CD14-positive monocyte (primary cell): ENCODE data around the gene PSMC1. TPM values are rescaled to one million over a fixed set of nuclear protein-coding genes. Genes with fewer than 3 reads are reported as not detected.
A peak's percentile ranks its signal among the peaks of the same experiment; 100 is the strongest.

Source experiments
- DNase-seq, 3 donors: peaks; one replicate each; pipeline ENCODE4 v3.0.0-alpha.2; 2011 to 2022
- H2AFZ ChIP-seq: 2 replicates; pipeline ENCODE4 v1.6.0; 2012; ENCODE audit warnings: mild to moderate bottlenecking, low read depth, low read length, inconsistent platforms; ENCODE audit not compliant: insufficient read depth, poor library complexity, severe bottlenecking
- H3K27ac ChIP-seq, 2 donors: 1 replicate in 1 of 2; 2 replicates in 1 of 2; pipeline ENCODE4 v1.5.1; 2012 to 2013; ENCODE audit warnings: low read length in 2 of 2, control low read depth in 1 of 2, inconsistent platforms in 1 of 2, low read depth in 1 of 2, mild to moderate bottlenecking in 1 of 2
- H3K27me3 ChIP-seq, 2 donors: one replicate each; pipeline versions ENCODE4 v1.6.0 to v1.6.1; 2011 to 2013; ENCODE audit warnings: low read length in 2 of 2; ENCODE audit not compliant: control insufficient read depth in 2 of 2, insufficient read depth in 2 of 2
- H3K36me3 ChIP-seq, 2 donors: replicated peaks in 1 of 2; 1 replicate in 1 of 2; 2 replicates in 1 of 2; pipeline versions ENCODE4 v1.5.1 to v1.6.1; 2012 to 2013; ENCODE audit warnings: low read length in 2 of 2, control low read depth in 1 of 2, inconsistent platforms in 1 of 2, mild to moderate bottlenecking in 1 of 2; ENCODE audit not compliant: insufficient read depth in 2 of 2, control insufficient read depth in 1 of 2
- H3K4me1 ChIP-seq, 2 donors: 1 replicate in 1 of 2; 2 replicates in 1 of 2; pipeline versions ENCODE4 v1.5.1 to v1.6.1; 2012 to 2013; ENCODE audit warnings: low read length in 2 of 2, control low read depth in 1 of 2, inconsistent platforms in 1 of 2, mild to moderate bottlenecking in 1 of 2, moderate library complexity in 1 of 2; ENCODE audit not compliant: insufficient read depth in 2 of 2, control insufficient read depth in 1 of 2
- H3K4me2 ChIP-seq: replicated peaks from 2 replicates; pipeline ENCODE3; 2012; ENCODE audit warnings: low read length, moderate library complexity, mild to moderate bottlenecking; ENCODE audit not compliant: poor library complexity, severe bottlenecking; ENCODE audit errors: extremely low read depth
- H3K4me3 ChIP-seq, 3 experiments: fragments of 200-600 bp in 1 of 3; sonication (generic) in 1 of 3; replicated peaks in 1 of 3; 1 replicate in 2 of 3; 2 replicates in 1 of 3; pipeline ENCODE4 v1.5.1; 2011 to 2013; ENCODE audit warnings: low read length in 3 of 3, mild to moderate bottlenecking in 3 of 3, control low read depth in 2 of 3, low read depth in 2 of 3, inconsistent platforms in 1 of 3, moderate library complexity in 1 of 3
- H3K79me2 ChIP-seq: 2 replicates; pipeline ENCODE4 v1.6.0; 2012; ENCODE audit warnings: mild to moderate bottlenecking, control low read depth, inconsistent platforms, low read length, moderate library complexity; ENCODE audit not compliant: insufficient read depth
- H3K9ac ChIP-seq: 2 replicates; pipeline ENCODE4 v1.6.0; 2017; ENCODE audit warnings: low read length, mild to moderate bottlenecking; ENCODE audit not compliant: insufficient read depth, poor library complexity, severe bottlenecking
- H3K9me3 ChIP-seq, 2 donors: replicated peaks in 1 of 2; 1 replicate in 1 of 2; 2 replicates in 1 of 2; pipeline versions ENCODE4 v1.5.1 to v1.6.1; 2012 to 2013; ENCODE audit warnings: low read length in 2 of 2, control low read depth in 1 of 2; ENCODE audit not compliant: control insufficient read depth in 1 of 2, insufficient read depth in 1 of 2
- H4K20me1 ChIP-seq: 2 replicates; pipeline ENCODE4 v1.6.0; 2012; ENCODE audit warnings: mild to moderate bottlenecking, low read length, control low read depth, moderate library complexity; ENCODE audit not compliant: insufficient read depth
- H3K27ac Mint-ChIP-seq, 7 donors: one replicate each; pipeline ENCODE4 v1.8.0; 2020; ENCODE audit warnings: mild to moderate bottlenecking in 7 of 7, mixed read lengths in 7 of 7, moderate library complexity in 6 of 7, inconsistent platforms in 2 of 7
- H3K27me3 Mint-ChIP-seq, 3 donors: one replicate each; pipeline ENCODE4 v1.8.0; 2021 to 2022; ENCODE audit warnings: low read depth in 3 of 3, mild to moderate bottlenecking in 3 of 3, mixed read lengths in 3 of 3, moderate library complexity in 3 of 3, inconsistent platforms in 1 of 3
- H3K36me3 Mint-ChIP-seq, 2 donors: one replicate each; pipeline ENCODE4 v1.8.0; 2020; ENCODE audit warnings: mixed read lengths in 2 of 2, inconsistent platforms in 1 of 2, mild to moderate bottlenecking in 1 of 2
- H3K4me1 Mint-ChIP-seq: one replicate; pipeline ENCODE4 v1.8.0; 2020; ENCODE audit warnings: mild to moderate bottlenecking, mixed read lengths
- H3K4me3 Mint-ChIP-seq, 2 donors: one replicate each; pipeline ENCODE4 v1.8.0; 2020; ENCODE audit warnings: mild to moderate bottlenecking in 2 of 2, mixed read lengths in 2 of 2, moderate library complexity in 1 of 2
- H3K9me3 Mint-ChIP-seq, 7 donors: one replicate each; pipeline ENCODE4 v1.8.0; 2020 to 2022; ENCODE audit warnings: mixed read lengths in 7 of 7, mild to moderate bottlenecking in 6 of 7, moderate library complexity in 6 of 7, inconsistent platforms in 2 of 7
- WGBS: methylation state at CpG from one replicate; pipeline ENCODE4 v1.1.5; 2013; ENCODE audit warnings: missing lambda C conversion rate; ENCODE audit not compliant: insufficient coverage; 5-methylcytosine and 5-hydroxymethylcytosine counted together
- intact Hi-C, 2 donors: fragments of 100-400 bp; cut with micrococcal nuclease; formaldehyde crosslinking; loops; one replicate each; pipeline versions ENCODE4 v1.15.0 to v1.15.1; 2023
- polyA plus RNA-seq, 3 donors: library from polyadenylated mRNA; depleted of rRNA in 1 of 3; unstranded in 2 of 3; stranded (reverse) in 1 of 3; fragments of 300-500 nt in 2 of 3; fragments of >200 nt in 1 of 3; fragmentation: Illumina TruSeq in 2 of 3; gene quantifications; 1 replicate in 2 of 3; 2 replicates in 1 of 3; pipeline ENCODE4 v1.2.3, GENCODE V29; 2012 to 2021
- TF ChIP-seq, protein P1 (sequence below): fragments of 200-600 bp; IDR thresholded peaks from one replicate; pipeline ENCODE4 v1.8.0; 2022; ENCODE audit warnings: antibody characterized with exemption, mild to moderate bottlenecking

PSMC1 gene
- polyA plus RNA-seq, 3 donors, result 53.4 to 158 (median 128) TPM

DNA sequence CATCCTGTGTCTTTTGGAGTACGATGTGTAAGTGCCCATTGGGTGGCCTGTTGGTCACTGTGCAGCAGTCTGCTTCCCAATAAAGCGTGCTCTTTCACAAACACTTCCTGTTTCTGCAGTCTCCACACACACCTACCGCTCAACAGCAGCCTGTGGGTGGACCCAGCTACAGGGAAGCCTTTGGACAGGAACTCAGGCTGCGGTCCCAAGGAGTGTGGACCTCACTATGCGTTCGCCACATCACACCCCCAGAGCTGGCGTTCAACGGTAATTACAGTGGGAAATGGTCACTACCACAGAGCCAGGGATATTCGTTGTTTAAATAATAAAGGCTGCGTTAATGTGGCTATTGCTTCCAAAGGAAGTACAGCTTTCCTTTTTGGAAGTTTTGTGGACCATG is 16.2 kb downstream of the PSMC1 start:
- no peak overlapping the region for H3K4me3 ChIP-seq
- no peaks in the 10 kb centered on the region for H3K27me3 ChIP-seq
- intact Hi-C loops, result no loop called here
- TF ChIP-seq, protein P1, sequence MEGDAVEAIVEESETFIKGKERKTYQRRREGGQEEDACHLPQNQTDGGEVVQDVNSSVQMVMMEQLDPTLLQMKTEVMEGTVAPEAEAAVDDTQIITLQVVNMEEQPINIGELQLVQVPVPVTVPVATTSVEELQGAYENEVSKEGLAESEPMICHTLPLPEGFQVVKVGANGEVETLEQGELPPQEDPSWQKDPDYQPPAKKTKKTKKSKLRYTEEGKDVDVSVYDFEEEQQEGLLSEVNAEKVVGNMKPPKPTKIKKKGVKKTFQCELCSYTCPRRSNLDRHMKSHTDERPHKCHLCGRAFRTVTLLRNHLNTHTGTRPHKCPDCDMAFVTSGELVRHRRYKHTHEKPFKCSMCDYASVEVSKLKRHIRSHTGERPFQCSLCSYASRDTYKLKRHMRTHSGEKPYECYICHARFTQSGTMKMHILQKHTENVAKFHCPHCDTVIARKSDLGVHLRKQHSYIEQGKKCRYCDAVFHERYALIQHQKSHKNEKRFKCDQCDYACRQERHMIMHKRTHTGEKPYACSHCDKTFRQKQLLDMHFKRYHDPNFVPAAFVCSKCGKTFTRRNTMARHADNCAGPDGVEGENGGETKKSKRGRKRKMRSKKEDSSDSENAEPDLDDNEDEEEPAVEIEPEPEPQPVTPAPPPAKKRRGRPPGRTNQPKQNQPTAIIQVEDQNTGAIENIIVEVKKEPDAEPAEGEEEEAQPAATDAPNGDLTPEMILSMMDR, result no peak
- Mint-ChIP-seq H3K36me3 (peaks cover 75 to 95% of the 10 kb centered on the region in 2 donors), H3K9me3 (no peaks in the 10 kb centered on the region), H3K4me3 (no peak overlapping the region), H3K4me1 (peaks cover 9% of the 10 kb centered on the region), H3K27me3 (no peaks in the 10 kb centered on the region), H3K27ac (peak overlapping the region in 3 of 7 donors; percentile 21 to 31 (median 27))
- H3K27ac ChIP-seq, result peak overlapping the region in 1 of 2 donors; percentile 38
- H3K4me2 ChIP-seq, result no peak overlapping the region
- peaks cover 69 to 96% of the 10 kb centered on the region in 2 donors for H3K36me3 ChIP-seq
- H3K4me1 ChIP-seq, result no peaks in the 10 kb centered on the region
- H4K20me1 ChIP-seq, result peaks cover 4% of the 10 kb centered on the region
- no peak overlapping the region for H2AFZ ChIP-seq
- WGBS, result 39% methylated on average over 4 of the region's 10 CpGs
- no peak overlapping the region for H3K9ac ChIP-seq
- H3K9me3 ChIP-seq, result no peaks in the 10 kb centered on the region
- no peaks in the 10 kb centered on the region for H3K79me2 ChIP-seq
- peak in 2 of 3 donors; percentile 24 to 27 for DNase-seq

DNA sequence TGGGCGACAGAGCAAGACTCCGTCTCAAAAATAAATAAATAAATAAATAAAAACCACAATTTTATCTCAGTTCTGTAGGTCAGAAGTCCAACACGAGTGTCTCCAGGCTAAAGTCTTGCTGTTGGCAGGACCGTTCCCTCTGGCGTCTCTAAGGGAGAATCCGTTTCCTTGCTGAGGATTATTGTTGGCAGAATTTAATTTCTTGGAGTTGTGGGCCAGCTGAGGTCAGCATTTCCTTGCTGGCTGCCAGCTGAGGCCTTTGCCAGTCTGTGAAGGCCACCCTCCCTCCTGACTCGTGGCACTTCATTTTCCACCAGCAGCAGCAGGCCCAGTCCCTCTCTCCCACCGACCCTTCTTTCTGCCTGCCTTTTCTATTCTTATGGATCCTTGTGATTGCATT is 17.2 kb downstream of the PSMC1 start:
- H3K4me1 Mint-ChIP-seq, result peaks cover 9% of the 10 kb centered on the region
- H3K27ac Mint-ChIP-seq, result peak overlapping the region in 2 of 7 donors; percentile 33 to 46
- H3K4me3 ChIP-seq, result no peak overlapping the region
- peaks cover 0 to 2% (median 0%) of the 10 kb centered on the region in 3 donors for H3K27me3 Mint-ChIP-seq
- peaks cover 4% of the 10 kb centered on the region for H4K20me1 ChIP-seq
- no peaks in the 10 kb centered on the region for H3K27me3 ChIP-seq
- no peaks in the 10 kb centered on the region for H3K9me3 ChIP-seq
- TF ChIP-seq, protein P1, result no peak
- peaks cover 69 to 96% of the 10 kb centered on the region in 2 donors for H3K36me3 ChIP-seq
- H3K79me2 ChIP-seq, result no peaks in the 10 kb centered on the region
- peak overlapping the region in 1 of 2 donors; percentile 26 for H3K27ac ChIP-seq
- H3K4me2 ChIP-seq, result no peak overlapping the region
- peaks cover 73 to 95% of the 10 kb centered on the region in 2 donors for H3K36me3 Mint-ChIP-seq
- no peak overlapping the region for H2AFZ ChIP-seq
- WGBS, result 89% methylated on average over 2 of the region's 8 CpGs
- no peak for DNase-seq
- H3K9ac ChIP-seq, result no peak overlapping the region
- H3K9me3 Mint-ChIP-seq, result no peaks in the 10 kb centered on the region
- no peaks in the 10 kb centered on the region for H3K4me1 ChIP-seq
- intact Hi-C loops, result no loop called here
- no peak overlapping the region for H3K4me3 Mint-ChIP-seq
